HepG2 (cell line): ENCODE measurements around the gene PRIMA1. TPM values are rescaled to one million over a fixed set of nuclear protein-coding genes. Genes with fewer than 3 reads are reported as not detected.

Source experiments
- polyA plus RNA-seq, 8 experiments: library from polyadenylated mRNA; depleted of rRNA in 3 of 8; stranded (reverse) in 7 of 8; unstranded in 1 of 8; fragments of >200 nt; fragmentation: Illumina TruSeq in 4 of 8; extraction: Trizol in 4 of 8; gene quantifications; 2 replicates each; pipeline versions ENCODE4 v1.2.1 to v1.2.3, GENCODE V29; 2011 to 2016; ENCODE audit warnings: low read depth in 4 of 8, missing spikeins in 1 of 8, mixed read lengths in 1 of 8; ENCODE audit not compliant: insufficient read depth in 1 of 8
- total RNA-seq, 5 experiments: library from RNA; depleted of rRNA; stranded (reverse); fragments of >200 nt; fragmentation: Illumina TruSeq; extraction: Trizol; gene quantifications; 2 replicates each; pipeline ENCODE4 v1.2.3, GENCODE V29; 2016; ENCODE audit warnings: low read depth in 1 of 5

PRIMA1 gene
- total and polyA plus RNA-seq, 2 of the 13 experiments (the other 11 are each of a cell fraction or from before 2014, with no cell fraction given): 2.4 to 3.2 TPM

Other genes with a start within 250 kb of the PRIMA1 start
- 1.1 and 1.5 TPM in 2 replicates for gene FAM181A, start 138.9 kb upstream of the PRIMA1 start, total RNA-seq (2016; rRNA removed; fragmentation: Illumina TruSeq; extraction: Trizol)
- gene FAM181A, start 138.9 kb upstream of the PRIMA1 start, polyA plus RNA-seq (2011; rRNA removed): 0.80 and 1.1 TPM in 2 replicates
- gene ASB2, start 188.1 kb upstream of the PRIMA1 start, total RNA-seq (2016; rRNA removed; fragmentation: Illumina TruSeq; extraction: Trizol): 0.46 and 0.82 TPM in 2 replicates
- gene ASB2, start 188.1 kb upstream of the PRIMA1 start, polyA plus RNA-seq (2011; rRNA removed): 4.1 and 4.5 TPM in 2 replicates
- 0.11 TPM in 1 of 2 replicates, not detected in the other for gene CCDC197, start 208.8 kb upstream of the PRIMA1 start, total RNA-seq (2016; rRNA removed; fragmentation: Illumina TruSeq; extraction: Trizol)
- gene CCDC197, start 208.8 kb upstream of the PRIMA1 start, polyA plus RNA-seq (2011; rRNA removed): 0.13 TPM in 1 of 2 replicates, not detected in the other
- 2.2 and 2.4 TPM in 2 replicates for gene OTUB2, start 237.9 kb upstream of the PRIMA1 start, total RNA-seq (2016; rRNA removed; fragmentation: Illumina TruSeq; extraction: Trizol)
- 2.4 and 3.0 TPM in 2 replicates for gene OTUB2, start 237.9 kb upstream of the PRIMA1 start, polyA plus RNA-seq (2011; rRNA removed)